GM10266 (cell line): ENCODE results near the gene GOLGA3.

ENCODE experiments used
- DNase-seq: peaks from one replicate; pipeline ENCODE4 v3.0.0; 2012; ENCODE audit errors: extremely low spot score
- CTCF ChIP-seq: IDR thresholded peaks from 2 replicates; pipeline ENCODE4 v1.5.1; 2012; ENCODE audit warnings: mild to moderate bottlenecking, low read depth; ENCODE audit not compliant: control insufficient read depth, insufficient read depth; ENCODE audit errors: missing control alignments

Gene GOLGA3

GRCh38 chr12:132723015-132723763 is 105.5 kb downstream of the GOLGA3 start:
- no peak for TF ChIP-seq CTCF
- DNase-seq, result no peak

- no peak for DNase-seq
- TF ChIP-seq CTCF, result no peak
Observed at GRCh38 chr12:132720606-132721345, 107.9 kb downstream of the GOLGA3 start.

- DNase-seq, result no peak
- no peak for TF ChIP-seq CTCF
Observed at GRCh38 chr12:132719954-132720324, 108.7 kb downstream of the GOLGA3 start.

- no peak for DNase-seq
- no peak for TF ChIP-seq CTCF
Observed at GRCh38 chr12:132719141-132719953, 109.3 kb downstream of the GOLGA3 start.
